Measurements from ENCODE around the gene SALL4.
"Not testable (repeated sequence)": the region's sequence is repeated elsewhere in the genome, so short reads cannot be mapped to it uniquely, and the experiment has no call there.

SALL4 gene

DNA sequence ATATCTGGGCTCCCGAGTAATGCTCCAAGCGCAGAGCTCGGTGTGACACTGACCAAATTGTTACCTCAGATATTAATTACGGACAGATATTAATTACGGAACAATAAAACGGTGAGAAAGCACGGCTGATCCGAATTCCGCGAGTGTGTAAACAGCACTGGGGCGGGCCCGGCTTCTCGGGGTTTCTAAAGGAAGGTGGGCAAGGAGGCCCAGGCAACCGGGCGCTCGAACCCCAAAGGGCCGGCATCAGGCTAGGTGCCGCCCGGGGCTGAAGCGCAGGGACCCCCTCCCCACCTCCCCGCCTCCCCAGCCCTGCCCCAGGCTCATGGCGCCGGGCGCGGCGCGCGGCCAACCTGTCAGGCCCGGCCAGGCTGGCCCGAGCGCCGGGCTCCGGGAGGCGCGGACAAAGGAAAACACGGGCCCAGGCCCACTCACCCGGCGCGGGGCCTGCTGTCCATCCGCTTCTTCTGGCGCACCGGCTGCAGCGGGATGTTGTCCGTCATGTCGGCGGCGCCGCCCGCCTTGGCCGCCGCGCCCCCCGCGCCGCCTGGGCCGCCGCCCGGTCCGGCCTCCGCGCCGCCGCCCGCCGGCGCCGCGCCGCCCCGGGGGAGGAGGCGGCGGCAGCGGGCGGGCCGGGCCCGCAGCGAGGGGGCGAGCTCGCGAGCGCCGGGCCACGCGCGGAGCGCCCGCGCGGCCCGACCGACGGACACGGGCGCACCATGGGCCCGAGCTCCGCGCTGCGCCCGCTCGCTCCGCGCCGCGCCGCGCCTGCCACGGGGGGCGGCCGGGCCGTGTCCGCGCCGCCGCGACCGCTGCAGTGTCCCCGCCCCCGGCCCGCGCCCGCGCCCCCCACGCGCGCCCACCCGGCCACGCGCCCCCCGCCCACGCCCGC is 34.2 kb downstream of the SALL4 start, which contains the start of gene ATP9A:
Gene ATP9A, minus strand, starts transcription at position 524 of the 892 bp plus-strand sequence. Its CDS starts 21 bp downstream, at position 503.
- in situ Hi-C loops (cut with MboI; ENCODE audit: low sequenced_read_pairs) = no loop called here

DNA sequence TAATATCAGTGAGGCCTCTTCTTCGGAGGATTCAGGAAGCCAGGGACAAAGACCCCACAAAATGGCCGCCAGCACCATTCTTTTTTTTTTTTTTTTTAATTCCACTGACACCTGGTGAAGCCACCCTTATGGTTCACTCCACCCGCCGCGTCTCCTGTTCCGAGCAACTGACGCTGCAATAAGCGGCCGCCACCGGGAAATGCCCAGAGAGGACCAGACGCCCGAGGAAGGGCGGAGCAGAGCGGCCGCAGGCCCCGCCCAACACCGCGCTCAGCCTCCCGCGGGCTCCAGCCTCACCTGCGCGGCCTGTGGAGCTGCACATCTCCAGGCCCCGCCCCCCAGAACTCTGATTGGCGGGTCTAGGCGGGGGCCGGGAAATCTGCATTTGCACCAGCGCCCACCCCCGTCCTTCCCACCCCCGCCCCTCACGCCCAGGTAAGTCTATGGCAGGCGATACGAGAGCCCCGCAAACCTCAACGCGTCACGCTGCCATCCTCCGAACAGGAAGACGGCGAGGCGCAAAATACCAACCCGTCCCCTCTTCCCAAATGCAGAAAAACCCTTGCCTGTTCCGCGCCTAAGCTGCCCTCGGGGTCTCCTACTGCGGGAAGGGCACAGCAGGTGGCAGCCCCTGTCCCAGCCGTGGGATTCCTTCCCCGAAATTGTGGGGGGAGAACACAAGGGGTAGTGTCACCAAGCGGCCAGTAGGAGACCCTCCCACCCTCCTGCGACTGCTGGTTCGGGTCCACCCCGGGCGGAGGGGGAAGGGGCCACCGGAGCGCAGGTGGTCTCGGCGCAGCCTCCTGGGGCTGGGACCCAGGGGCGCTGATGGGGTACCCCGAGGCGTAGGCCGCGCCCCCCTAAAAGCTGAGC is 35.1 kb downstream of the SALL4 start:
- in situ Hi-C loops (cut with MboI; ENCODE audit: low sequenced_read_pairs) = no loop called here

DNA sequence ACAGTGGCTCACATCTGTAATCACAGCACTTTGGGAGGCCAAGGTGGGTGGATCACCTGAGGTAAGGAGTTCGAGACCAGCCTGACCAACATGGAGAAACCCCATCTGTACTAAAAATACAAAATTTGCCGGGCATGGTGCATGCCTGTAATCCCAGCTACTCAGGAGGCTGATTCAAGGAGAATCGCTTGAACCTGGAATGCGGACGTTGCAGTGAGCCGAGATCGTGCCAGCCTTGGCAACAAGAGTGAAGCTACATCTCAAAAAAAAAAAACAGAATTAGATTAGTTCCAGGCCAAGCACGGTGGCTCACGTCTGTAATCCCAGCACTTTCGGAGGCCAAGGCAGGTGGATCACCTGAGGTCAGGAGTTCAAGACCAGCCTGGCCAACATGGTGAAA is 36.9 kb downstream of the SALL4 start:
- in situ Hi-C loops (cut with MboI; ENCODE audit: low sequenced_read_pairs) = not testable (repeated sequence)

DNA sequence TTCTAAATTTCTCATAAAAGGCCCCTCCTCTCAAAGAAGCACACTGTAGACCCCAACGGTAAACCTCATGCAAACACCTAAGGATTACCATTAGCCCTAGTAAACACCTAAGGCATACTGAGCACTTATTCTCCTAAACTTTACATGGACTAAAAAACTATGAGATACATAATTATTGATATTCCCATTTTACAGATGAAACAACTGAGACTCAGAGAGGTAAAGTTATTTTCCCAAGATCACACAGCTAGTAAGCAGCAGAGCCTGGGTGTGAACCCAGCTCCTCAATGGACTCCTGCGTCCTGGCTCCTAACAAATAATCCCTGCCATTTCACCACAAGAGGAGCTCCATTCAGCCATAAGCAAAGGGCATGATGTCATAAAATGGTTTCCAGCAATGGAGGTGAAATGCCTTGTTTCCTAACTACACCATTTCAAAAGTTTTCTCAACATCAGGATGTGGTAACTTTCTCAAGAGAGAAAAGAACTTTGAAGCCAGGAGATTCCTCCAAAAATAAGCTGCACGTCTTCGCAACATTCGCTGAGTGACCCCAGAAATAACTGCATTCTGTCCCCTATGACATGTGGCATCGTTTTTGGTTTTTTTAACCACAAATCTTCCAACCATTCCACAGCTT is 38.2 kb downstream of the SALL4 start:
- in situ Hi-C loops (cut with MboI; ENCODE audit: low sequenced_read_pairs) = no loop called here

DNA sequence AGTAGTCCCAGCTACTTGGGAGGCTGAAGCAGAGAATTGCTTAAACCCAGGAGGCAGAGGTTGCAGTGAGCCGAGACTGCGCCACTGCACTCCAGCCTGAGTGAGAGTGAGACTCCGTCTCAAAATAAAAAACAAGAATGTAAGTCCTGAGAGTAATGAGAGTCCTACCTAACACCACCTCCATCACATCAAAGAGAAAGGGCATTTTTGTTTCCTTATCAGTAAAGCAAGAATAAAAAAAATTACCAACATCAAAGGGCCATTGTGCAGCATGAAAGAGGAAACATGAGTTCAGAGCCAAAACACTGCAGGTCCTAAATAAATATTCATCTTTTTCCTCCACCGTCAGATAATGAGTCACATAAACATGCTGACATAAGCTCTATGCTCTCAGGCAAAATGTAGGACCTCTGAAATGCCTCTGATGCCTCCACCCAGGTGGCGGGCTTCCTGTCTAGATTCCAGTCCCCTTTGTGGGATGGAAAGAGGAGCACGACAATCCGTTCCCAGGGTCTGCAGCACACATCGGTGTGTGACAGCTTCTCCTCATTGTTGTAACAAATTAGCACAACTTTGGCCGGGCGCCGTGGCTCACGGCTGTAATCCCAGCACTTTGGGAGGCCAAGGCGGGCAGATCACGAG is 41.3 kb downstream of the SALL4 start:
- in situ Hi-C loops (cut with MboI; ENCODE audit: low sequenced_read_pairs) = no loop called here

GRCh38 chr20:51759769-51760510 is 42.4 kb downstream of the SALL4 start:
- in situ Hi-C loops (cut with MboI; ENCODE audit: low sequenced_read_pairs) = no loop called here

DNA sequence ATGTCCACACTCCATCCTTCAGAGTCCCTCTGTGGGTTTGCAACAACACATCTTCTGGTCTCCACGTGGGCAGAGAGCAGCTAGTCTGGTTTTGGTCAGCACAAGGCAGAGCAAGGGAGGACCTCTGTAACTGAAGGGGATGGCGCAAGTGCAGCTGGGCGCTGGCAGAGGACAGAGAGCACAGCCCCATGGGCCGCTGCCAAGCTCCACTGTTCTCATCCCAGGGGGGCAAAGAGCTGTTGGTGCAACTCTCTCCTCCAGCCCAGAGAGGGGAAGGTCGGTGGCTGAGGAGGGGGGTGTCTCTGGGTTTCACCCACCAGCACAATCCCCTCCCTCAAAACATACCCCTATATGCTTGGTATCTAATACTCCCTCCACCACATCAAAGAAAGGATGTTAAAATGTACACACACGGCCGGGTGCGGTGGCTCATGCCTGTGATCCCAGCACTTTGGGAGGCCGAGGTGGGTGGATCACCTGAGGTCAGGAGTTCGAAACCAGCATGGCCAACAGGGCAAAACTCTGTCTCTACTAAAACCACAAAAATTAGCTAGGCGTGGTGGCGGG is 43.3 kb downstream of the SALL4 start:
- in situ Hi-C loops (cut with MboI; ENCODE audit: low sequenced_read_pairs) = no loop called here

GRCh38 chr20:51757226-51757625 is 45.1 kb downstream of the SALL4 start:
- in situ Hi-C loops (cut with MboI; ENCODE audit: low sequenced_read_pairs) = no loop called here

- in situ Hi-C loops (cut with MboI; ENCODE audit: low sequenced_read_pairs) = no loop called here
Observed at GRCh38 chr20:51756653-51757052, 45.7 kb downstream of the SALL4 start.

DNA sequence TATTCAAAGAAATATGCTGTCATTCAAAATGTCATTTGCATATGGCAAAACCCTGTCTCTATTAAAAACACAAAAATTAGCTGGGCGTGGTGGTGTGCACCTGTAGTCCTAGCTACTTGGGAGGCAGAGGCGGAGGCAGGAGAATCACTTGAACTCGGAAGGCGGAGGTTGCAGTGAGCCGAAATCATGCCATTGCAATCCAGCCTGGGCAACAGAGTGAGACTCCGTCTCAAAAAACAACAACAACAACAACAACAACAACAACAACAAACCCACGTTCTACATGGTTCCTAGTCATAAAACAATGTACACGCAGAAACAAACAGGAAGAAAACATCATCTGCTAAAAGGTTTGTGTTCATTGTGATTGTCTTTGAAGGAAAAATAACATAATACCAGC is 49.1 kb downstream of the SALL4 start:
- in situ Hi-C loops (cut with MboI; ENCODE audit: low sequenced_read_pairs) = not testable (repeated sequence)

DNA sequence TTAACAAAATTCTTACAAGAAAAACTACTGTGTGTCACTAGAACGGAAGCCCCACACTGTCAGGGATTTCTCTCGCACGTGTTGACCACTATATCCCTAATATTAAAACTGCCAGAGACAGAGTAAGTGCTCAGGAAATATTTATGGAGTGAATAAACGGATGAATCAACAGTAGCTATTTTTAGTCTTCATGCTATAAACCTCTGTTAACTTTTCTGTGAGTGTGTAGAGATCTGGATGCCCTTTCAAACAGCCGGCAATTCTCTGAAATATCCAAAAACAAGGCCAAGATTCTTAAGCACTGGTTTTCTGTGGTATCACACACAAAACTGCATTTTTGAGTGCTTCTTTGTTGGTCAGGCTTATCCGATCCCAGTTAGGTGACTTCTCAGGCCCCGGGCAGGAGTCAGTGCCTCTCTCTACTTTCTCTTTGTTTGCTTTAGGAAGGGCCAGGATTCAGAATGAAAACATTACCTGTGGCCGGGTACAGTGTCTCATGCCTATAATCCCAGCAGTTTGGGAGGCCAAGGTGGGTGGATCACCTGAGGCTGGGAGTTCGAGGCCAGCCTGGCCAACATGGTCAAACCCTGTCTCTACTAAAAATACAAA is 49.9 kb downstream of the SALL4 start:
- in situ Hi-C loops (cut with MboI; ENCODE audit: low sequenced_read_pairs) = no loop called here

DNA sequence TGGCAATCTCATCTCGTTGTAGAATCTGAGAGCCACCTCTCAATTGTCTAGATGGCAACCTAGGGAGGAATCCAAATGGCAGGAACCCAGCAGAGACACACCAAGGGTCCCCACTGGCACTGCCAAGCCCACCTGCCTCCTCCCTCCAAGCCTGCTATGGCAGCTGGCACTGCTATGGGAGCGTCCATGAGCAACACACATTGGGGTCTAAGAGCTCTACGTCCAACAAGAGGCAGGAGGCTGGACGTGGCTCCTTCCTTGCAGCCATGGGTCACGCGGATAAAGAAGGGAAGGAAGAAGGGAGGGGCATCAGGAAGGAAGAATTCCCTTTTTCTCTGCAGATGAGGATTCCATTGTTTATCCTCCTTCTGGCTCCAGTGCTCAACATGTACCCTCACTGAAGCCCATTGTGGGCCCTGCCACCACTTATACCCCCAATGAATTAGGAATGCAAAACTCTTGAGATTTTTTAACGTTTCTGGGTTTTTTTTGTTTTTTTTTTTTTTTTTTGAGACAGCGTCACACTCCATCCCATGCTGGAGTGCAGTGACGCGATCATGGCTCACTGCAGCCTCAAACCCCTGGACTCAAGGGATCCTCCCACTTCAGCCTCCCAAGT is 51.4 kb downstream of the SALL4 start:
- in situ Hi-C loops (cut with MboI; ENCODE audit: low sequenced_read_pairs) = no loop called here

DNA sequence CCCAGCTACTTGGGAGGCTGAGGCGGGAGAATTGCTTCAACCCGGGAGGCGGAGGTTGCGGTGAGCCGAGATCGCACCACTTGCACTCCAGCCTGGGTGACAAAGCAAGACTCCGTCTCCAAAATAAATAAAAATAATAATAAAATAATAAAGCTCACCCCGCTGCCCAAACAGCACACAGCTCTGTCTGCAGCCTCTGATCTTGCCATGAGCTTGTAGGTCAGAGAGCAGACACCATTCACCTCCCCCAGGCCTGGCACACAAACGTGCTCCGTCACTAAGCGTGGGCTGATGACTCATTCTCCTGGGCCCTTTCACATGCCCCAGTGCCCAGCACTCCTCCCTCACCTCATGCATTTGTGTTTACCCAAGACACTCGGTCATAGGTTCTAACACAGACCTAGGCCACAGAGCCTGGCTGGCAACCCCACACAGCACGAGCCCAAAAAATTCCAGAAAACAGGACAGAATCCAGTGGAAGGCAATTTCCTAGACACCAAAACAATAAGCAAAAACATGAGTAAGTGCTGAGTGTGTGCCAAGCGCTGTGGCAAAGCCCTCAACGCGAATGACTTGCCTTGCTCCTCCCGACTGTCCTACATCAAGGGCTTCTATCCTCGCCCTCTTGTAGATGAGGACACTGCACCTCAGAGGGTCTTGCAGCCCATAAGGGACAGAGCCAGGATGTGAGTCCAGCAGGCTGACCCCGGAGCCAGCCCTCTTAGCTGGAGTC is 52.1 kb downstream of the SALL4 start:
- in situ Hi-C loops (cut with MboI; ENCODE audit: low sequenced_read_pairs) = no loop called here

DNA sequence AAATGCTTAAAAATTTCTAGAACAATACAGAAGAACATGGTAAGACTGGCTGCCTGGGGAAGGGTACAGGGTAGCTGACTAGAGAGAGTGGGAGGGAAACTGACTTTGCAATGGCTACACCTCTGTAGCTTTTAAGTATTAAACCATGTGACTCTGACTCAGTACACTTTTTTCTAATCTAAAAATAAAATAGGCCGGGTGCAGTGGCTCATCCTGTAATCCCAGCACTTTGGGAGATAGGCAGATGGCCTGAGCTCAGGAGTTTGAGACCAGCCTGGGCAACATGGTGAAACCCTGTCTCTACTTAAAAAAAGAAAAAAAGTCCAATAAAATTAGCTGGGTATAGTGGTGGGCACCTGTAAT is 52.7 kb downstream of the SALL4 start:
- in situ Hi-C loops (cut with MboI; ENCODE audit: low sequenced_read_pairs) = no loop called here

- in situ Hi-C loops (cut with MboI; ENCODE audit: low sequenced_read_pairs) = no loop called here
Observed at GRCh38 chr20:51747182-51747911, 55.0 kb downstream of the SALL4 start.

DNA sequence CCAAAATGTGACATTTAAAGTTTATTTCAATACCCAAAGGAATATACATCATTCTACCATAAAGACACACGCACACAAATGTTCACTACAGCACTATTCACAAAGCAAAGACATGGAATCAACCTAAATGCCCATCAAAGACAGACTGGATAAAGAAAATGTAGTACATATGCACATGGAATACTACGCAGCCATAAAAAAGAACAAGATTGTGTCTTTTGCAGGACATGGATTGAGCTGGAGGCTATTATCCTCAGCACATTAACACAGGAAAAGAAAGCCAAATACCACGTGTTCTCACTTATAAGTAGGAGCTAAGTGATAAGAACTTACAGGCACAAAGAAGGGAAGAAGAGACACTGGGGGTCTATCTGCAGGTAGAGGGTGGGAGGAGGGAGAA is 56.5 kb downstream of the SALL4 start:
- in situ Hi-C loops (cut with MboI; ENCODE audit: low sequenced_read_pairs) = no loop called here

- in situ Hi-C loops (cut with MboI; ENCODE audit: low sequenced_read_pairs) = no loop called here
Observed at GRCh38 chr20:51740838-51741237, 61.5 kb downstream of the SALL4 start.

- in situ Hi-C loops (cut with MboI; ENCODE audit: low sequenced_read_pairs) = not testable (repeated sequence)
Observed at GRCh38 chr20:51740308-51740707, 62.0 kb downstream of the SALL4 start.

Measured in HL-60/S4 treated with phorbol 12-myristate 13-acetate at 8.2 ng/mL for 4 days and 3 days (cell line).